SU-DHL-6 (cell line): ENCODE measurements around the gene CYTH4.

Source experiments
- H2AFZ ChIP-seq: fragments of 200-600 bp; sonication (generic); 2 replicates; pipeline ENCODE4 v1.6.1; 2014; ENCODE audit warnings: low read depth, mild to moderate bottlenecking, moderate library complexity, mixed read lengths, antibody characterized with exemption, low read length; ENCODE audit not compliant: severe bottlenecking
- H3F3A ChIP-seq: fragments of 200-600 bp; shearing (Covaris generic); 2 replicates; pipeline ENCODE4 v1.6.0; 2016; ENCODE audit warnings: antibody characterized with exemption, mild to moderate bottlenecking; ENCODE audit not compliant: insufficient read depth
- H3K27ac ChIP-seq: fragments of 200-600 bp; sonication (generic); 2 replicates; pipeline ENCODE4 v1.5.1; 2016; ENCODE audit warnings: low read depth, mild to moderate bottlenecking, low read length, moderate library complexity, mixed read lengths
- H3K27me3 ChIP-seq: fragments of 200-600 bp; sonication (generic), shearing (Covaris generic); 2 replicates; pipeline ENCODE4 v1.6.0; 2014; ENCODE audit warnings: mild to moderate bottlenecking, low read length
- H3K36me3 ChIP-seq: fragments of 200-600 bp; sonication (generic); 2 replicates; pipeline ENCODE4 v1.6.1; 2014; ENCODE audit warnings: mild to moderate bottlenecking, low read length, mixed read lengths
- H3K4me2 ChIP-seq: fragments of 300-600, 200-600 bp; shearing (Covaris generic), sonication (generic); 2 replicates; pipeline ENCODE4 v1.6.0; 2014; ENCODE audit warnings: low read length, low read depth, mild to moderate bottlenecking; ENCODE audit not compliant: poor library complexity, severe bottlenecking
- H3K4me3 ChIP-seq: fragments of 200-600 bp; sonication (generic); 2 replicates; pipeline ENCODE4 v1.5.1; 2014; ENCODE audit warnings: antibody characterized with exemption, low read length, mild to moderate bottlenecking, mixed read lengths; ENCODE audit not compliant: insufficient read depth, poor library complexity, severe bottlenecking
- H3K79me2 ChIP-seq: fragments of 200-600 bp; sonication (generic); 2 replicates; pipeline ENCODE4 v1.6.1; 2014; ENCODE audit warnings: mild to moderate bottlenecking, low read length, moderate library complexity; ENCODE audit not compliant: insufficient read depth
- H3K9ac ChIP-seq: fragments of 200-600 bp; sonication (generic); 2 replicates; pipeline ENCODE4 v1.7.0; 2014; ENCODE audit warnings: mild to moderate bottlenecking, low read length
- H3K9me2 ChIP-seq: fragments of 200-600 bp; sonication (generic); replicated peaks from 2 replicates; pipeline ENCODE4 v1.6.1; 2014; ENCODE audit warnings: low read length; ENCODE audit not compliant: insufficient read depth
- H3K9me3 ChIP-seq: fragments of 200-600 bp; sonication (generic); 2 replicates; pipeline ENCODE4 v1.6.1; 2014; ENCODE audit warnings: low read length, mixed read lengths; ENCODE audit not compliant: insufficient read depth
- H4K20me1 ChIP-seq: fragments of 200-600 bp; sonication (generic); 2 replicates; pipeline ENCODE4 v1.6.1; 2014; ENCODE audit warnings: low read depth, mild to moderate bottlenecking, antibody characterized with exemption, low read length, moderate library complexity, mixed read lengths
- CTCF ChIP-seq: fragments of 200-600 bp; sonication (generic); IDR thresholded peaks from one replicate; pipeline ENCODE4 v1.5.1; 2017; ENCODE audit warnings: antibody characterized with exemption, mild to moderate bottlenecking, low read length, moderate library complexity; ENCODE audit not compliant: insufficient read depth, poor library complexity, severe bottlenecking
- EZH2phosphoT487 ChIP-seq: fragments of 200-600 bp; sonication (generic), shearing (Covaris generic); conservative IDR thresholded peaks from 2 replicates; pipeline ENCODE4 v1.6.1; 2018; ENCODE audit warnings: mild to moderate bottlenecking, antibody characterized with exemption, low read length, moderate library complexity, mixed read lengths

The CYTH4 gene

GRCh38 chr22:37274380-37274862, 7.9 kb upstream of the CYTH4 start:
- Histone ChIP-seq H3K36me3 (no peaks in the 10 kb centered on the region), H3K4me3 (no peak overlapping the region), H3K9me2 (no peaks in the 10 kb centered on the region), H3K9me3 (no peaks in the 10 kb centered on the region), H2AFZ (no peak overlapping the region), H3K9ac (no peak overlapping the region), H3K27ac (no peak overlapping the region), H3K4me2 (no peak overlapping the region), H4K20me1 (no peaks in the 10 kb centered on the region), H3K79me2 (no peaks in the 10 kb centered on the region), H3F3A (no peaks in the 10 kb centered on the region), H3K27me3 (no peaks in the 10 kb centered on the region)
- TF ChIP-seq CTCF (no peak), EZH2phosphoT487 (no peak)

GRCh38 chr22:37275134-37275533, 7.2 kb upstream of the CYTH4 start:
- Histone ChIP-seq H3K9me2 (no peaks in the 10 kb centered on the region), H3F3A (no peaks in the 10 kb centered on the region), H3K4me2 (no peak overlapping the region), H2AFZ (no peak overlapping the region), H3K9ac (no peak overlapping the region), H3K27me3 (no peaks in the 10 kb centered on the region), H3K9me3 (no peaks in the 10 kb centered on the region), H3K36me3 (no peaks in the 10 kb centered on the region), H3K27ac (no peak overlapping the region), H3K79me2 (no peaks in the 10 kb centered on the region), H4K20me1 (no peaks in the 10 kb centered on the region), H3K4me3 (no peak overlapping the region)
- TF ChIP-seq EZH2phosphoT487 (no peak), CTCF (no peak)

GRCh38 chr22:37275622-37276021, 6.7 kb upstream of the CYTH4 start:
- Histone ChIP-seq H4K20me1 (no peaks in the 10 kb centered on the region), H3K36me3 (no peaks in the 10 kb centered on the region), H3K4me2 (no peak overlapping the region), H3F3A (no peaks in the 10 kb centered on the region), H3K9me2 (no peaks in the 10 kb centered on the region), H3K27ac (no peak overlapping the region), H2AFZ (no peak overlapping the region), H3K27me3 (no peaks in the 10 kb centered on the region), H3K9me3 (no peaks in the 10 kb centered on the region), H3K79me2 (no peaks in the 10 kb centered on the region), H3K4me3 (no peak overlapping the region), H3K9ac (no peak overlapping the region)
- TF ChIP-seq CTCF (no peak), EZH2phosphoT487 (no peak)
